A549 (cell line): ENCODE measurements around the gene NEBL.

Experiments used
- CHD4 ChIP-seq: fragments of 200-600 bp; sonication (generic); IDR thresholded peaks from 2 replicates; pipeline ENCODE4 v1.6.1; 2016; ENCODE audit warnings: antibody characterized with exemption, mild to moderate bottlenecking, borderline replicate concordance
- CTCF ChIP-seq: fragments of >200 bp; sonication (Bioruptor Twin); formaldehyde crosslinking; IDR thresholded peaks from 3 replicates; pipeline ENCODE4 v1.5.1; 2016
- EP300 ChIP-seq, 2 experiments: fragments of >200 bp; sonication (Bioruptor Twin); formaldehyde crosslinking; IDR thresholded peaks; 2 replicates in 1 of 2; 3 replicates in 1 of 2; pipeline ENCODE4 v1.6.1; 2016 to 2017
- RFX5 ChIP-seq: fragments of 450-650 bp; IDR thresholded peaks from 2 replicates; pipeline ENCODE4 v1.7.1; 2014; ENCODE audit warnings: antibody characterized with exemption, mild to moderate bottlenecking, moderate library complexity
- SMC3 ChIP-seq: fragments of >200 bp; sonication (Bioruptor Twin); formaldehyde crosslinking; IDR thresholded peaks from 3 replicates; pipeline ENCODE4 v1.6.1; 2018; ENCODE audit warnings: inconsistent platforms
- ZC3H11A ChIP-seq: fragments of 450-650 bp; IDR thresholded peaks from 2 replicates; pipeline ENCODE4 v1.6.1; 2014; ENCODE audit warnings: antibody characterized with exemption, mild to moderate bottlenecking

- no peak for TF ChIP-seq SMC3
- no peak for TF ChIP-seq CHD4
- no peak for TF ChIP-seq EP300 (IDR thresholded peaks at IDR 0.05)
- no peak for TF ChIP-seq CTCF
- TF ChIP-seq ZC3H11A: no peak
- TF ChIP-seq RFX5: no peak
Observed at GRCh38 chr10:20817646-20818045, 79.5 kb downstream of the NEBL start.
